Erythroblast (primary cell): ENCODE results near the gene TBX1.

Experiments used
- GATA1 ChIP-seq: IDR thresholded peaks from 2 replicates; pipeline ENCODE4 v1.6.1; 2011; ENCODE audit warnings: low read depth, mild to moderate bottlenecking, control low read depth, low read length, moderate library complexity
- POLR2A ChIP-seq: IDR thresholded peaks from 2 replicates; pipeline ENCODE4 v1.6.1; 2011; ENCODE audit warnings: mild to moderate bottlenecking, low read length

DNA sequence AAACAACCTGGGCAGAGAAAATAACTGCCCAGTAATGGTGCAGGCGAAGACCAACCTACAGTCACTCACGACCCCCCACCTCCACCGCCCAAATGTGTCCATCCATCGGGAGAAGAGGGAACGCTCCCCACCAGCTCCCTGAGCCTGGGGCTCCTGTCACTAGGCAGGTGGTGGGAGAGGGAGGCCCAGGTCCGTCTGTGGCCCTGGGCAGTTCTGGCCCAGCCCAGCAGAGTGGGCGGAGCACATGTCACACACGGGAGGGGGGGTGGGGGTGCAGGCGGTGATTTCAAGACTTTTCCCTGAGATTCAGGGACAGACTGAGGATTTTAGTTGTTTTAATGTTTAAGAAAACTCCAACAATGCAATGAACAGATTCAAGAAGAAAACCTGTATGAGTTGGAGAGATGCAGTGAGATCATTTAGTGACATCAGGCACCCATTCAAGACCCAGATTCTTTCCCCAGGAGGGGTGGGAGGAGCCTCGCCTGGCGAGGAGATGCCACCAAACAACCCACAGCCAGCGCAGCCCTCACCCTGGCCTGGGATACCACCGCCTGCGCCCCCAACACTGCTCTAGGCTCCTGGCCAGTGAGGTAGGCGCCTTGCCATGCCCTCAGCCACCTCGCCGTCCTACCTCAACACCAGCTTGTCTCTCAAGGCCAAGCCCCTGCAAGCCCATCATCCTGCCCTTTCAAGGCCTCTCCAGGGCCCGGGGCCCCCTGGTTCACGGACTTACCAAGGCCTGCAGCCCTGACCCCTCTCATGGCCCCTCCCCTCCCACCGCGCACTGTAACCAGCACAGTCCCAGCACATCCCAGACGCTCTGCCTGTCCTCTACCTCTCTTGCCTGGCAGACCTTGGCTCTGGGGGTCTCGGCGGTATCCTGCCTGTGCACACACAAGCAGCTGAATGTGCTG, 36.8 kb downstream of the TBX1 start:
- TF ChIP-seq GATA1 = no peak
- no peak for TF ChIP-seq POLR2A
